H9 (cell line): ENCODE results near the gene FIGNL2. TPM values are rescaled to one million over a fixed set of nuclear protein-coding genes. Genes with fewer than 3 reads are reported as not detected.

ENCODE experiments used
- DNase-seq: peaks from one replicate; pipeline ENCODE4 v3.0.0-alpha.2; 2017
- H2AFZ ChIP-seq: one replicate; pipeline ENCODE4 v1.6.1; 2013; ENCODE audit warnings: mild to moderate bottlenecking, low read length, control low read depth, moderate library complexity
- H2AK5ac ChIP-seq: 2 replicates; pipeline ENCODE4 v1.6.1; 2013; ENCODE audit warnings: low read length, control low read depth, mixed read lengths; ENCODE audit not compliant: insufficient read length
- H2BK120ac ChIP-seq: one replicate; pipeline ENCODE4 v1.6.1; 2013; ENCODE audit warnings: low read depth, mild to moderate bottlenecking, low read length, control low read depth, inconsistent platforms; ENCODE audit not compliant: poor library complexity, severe bottlenecking
- H2BK12ac ChIP-seq: 2 replicates; pipeline ENCODE4 v1.6.1; 2013; ENCODE audit warnings: low read length, control low read depth, mixed read lengths, low read depth; ENCODE audit not compliant: insufficient read length
- H2BK15ac ChIP-seq: 2 replicates; pipeline ENCODE4 v1.6.1; 2013; ENCODE audit warnings: low read depth, low read length, control low read depth
- H2BK20ac ChIP-seq: one replicate; pipeline ENCODE4 v1.6.1; 2013; ENCODE audit warnings: low read depth, mild to moderate bottlenecking, low read length, control low read depth, inconsistent platforms; ENCODE audit not compliant: poor library complexity, severe bottlenecking
- H2BK5ac ChIP-seq: 2 replicates; pipeline ENCODE4 v1.6.1; 2013; ENCODE audit warnings: low read length, control low read depth, mixed read lengths; ENCODE audit not compliant: insufficient read length
- H3K14ac ChIP-seq: 2 replicates; pipeline ENCODE4 v1.6.1; 2013; ENCODE audit warnings: low read length, control low read depth; ENCODE audit not compliant: insufficient read depth
- H3K18ac ChIP-seq: 2 replicates; pipeline ENCODE4 v1.6.1; 2013; ENCODE audit warnings: low read depth, mild to moderate bottlenecking, mixed read lengths, low read length, control low read depth; ENCODE audit not compliant: insufficient read length
- H3K23ac ChIP-seq: 2 replicates; pipeline ENCODE4 v1.6.1; 2013; ENCODE audit warnings: low read length, control low read depth, mixed read lengths, low read depth; ENCODE audit not compliant: insufficient read length
- H3K23me2 ChIP-seq: 2 replicates; pipeline ENCODE4 v1.6.1; 2013; ENCODE audit warnings: low read depth, mild to moderate bottlenecking, mixed read lengths, low read length, control low read depth; ENCODE audit not compliant: insufficient read length, poor library complexity, severe bottlenecking
- H3K27ac ChIP-seq: 2 replicates; pipeline ENCODE4 v1.5.1; 2013; ENCODE audit warnings: low read length, control low read depth, mixed read lengths, low read depth; ENCODE audit not compliant: insufficient read length
- H3K27me3 ChIP-seq: 2 replicates; pipeline ENCODE4 v1.6.1; 2013; ENCODE audit warnings: low read length, control low read depth, inconsistent platforms; ENCODE audit not compliant: insufficient read depth
- H3K4ac ChIP-seq: 2 replicates; pipeline ENCODE4 v1.6.1; 2013; ENCODE audit warnings: low read depth, mild to moderate bottlenecking, control low read depth, inconsistent platforms, low read length, moderate library complexity
- H3K4me1 ChIP-seq: 2 replicates; pipeline ENCODE4 v1.6.1; 2013; ENCODE audit warnings: low read length, control low read depth, inconsistent platforms; ENCODE audit not compliant: insufficient read depth
- H3K4me2 ChIP-seq: 2 replicates; pipeline ENCODE4 v1.6.1; 2013; ENCODE audit warnings: low read length, control low read depth, mixed read lengths; ENCODE audit not compliant: insufficient read length, insufficient read depth
- H3K56ac ChIP-seq: 2 replicates; pipeline ENCODE4 v1.6.1; 2013; ENCODE audit warnings: low read depth, mild to moderate bottlenecking, mixed read lengths, low read length, control low read depth; ENCODE audit not compliant: insufficient read length
- H3K79me1 ChIP-seq: 2 replicates; pipeline ENCODE4 v1.6.1; 2013; ENCODE audit warnings: low read depth, mild to moderate bottlenecking, moderate library complexity, low read length, control low read depth, inconsistent platforms; ENCODE audit not compliant: insufficient read depth, poor library complexity, severe bottlenecking
- H3K79me2 ChIP-seq: 2 replicates; pipeline ENCODE4 v1.6.1; 2013; ENCODE audit warnings: low read length, control low read depth, inconsistent platforms; ENCODE audit not compliant: insufficient read depth
- H3K9ac ChIP-seq: 2 replicates; pipeline ENCODE4 v1.6.1; 2013; ENCODE audit warnings: low read length, control low read depth, mixed read lengths; ENCODE audit not compliant: insufficient read length; ENCODE audit errors: extremely low read depth
- H3K9me3 ChIP-seq: one replicate; pipeline ENCODE4 v1.6.1; 2013; ENCODE audit warnings: low read depth, low read length, inconsistent platforms; ENCODE audit not compliant: control insufficient read depth
- H3T11ph ChIP-seq: one replicate; pipeline ENCODE4 v1.6.1; 2013; ENCODE audit warnings: mild to moderate bottlenecking, low read length, control low read depth, inconsistent platforms
- H4K20me1 ChIP-seq: one replicate; pipeline ENCODE4 v1.6.1; 2013; ENCODE audit not compliant: control insufficient read depth, insufficient read length, insufficient read depth
- H4K5ac ChIP-seq: 2 replicates; pipeline ENCODE4 v1.6.1; 2013; ENCODE audit warnings: low read depth, mild to moderate bottlenecking, mixed read lengths, low read length, control low read depth; ENCODE audit not compliant: insufficient read length
- H4K8ac ChIP-seq: replicated peaks from 2 replicates; pipeline ENCODE4 v1.6.1; 2013; ENCODE audit warnings: low read length, control low read depth, mixed read lengths, low read depth; ENCODE audit not compliant: insufficient read length
- H4K91ac ChIP-seq: 2 replicates; pipeline ENCODE4 v1.6.1; 2013; ENCODE audit warnings: low read depth, mild to moderate bottlenecking, moderate library complexity, mixed read lengths, low read length, control low read depth; ENCODE audit not compliant: insufficient read length
- H3K27ac Mint-ChIP-seq, 3 experiments: 2 replicates in 2 of 3; 3 replicates in 1 of 3; pipeline ENCODE4 v1.8.0; 2020 to 2021; ENCODE audit warnings: mixed read lengths in 3 of 3, mild to moderate bottlenecking in 1 of 3, moderate library complexity in 1 of 3
- H3K27me3 Mint-ChIP-seq: 2 replicates; pipeline ENCODE4 v1.8.0; 2021; ENCODE audit warnings: low read depth, mild to moderate bottlenecking, moderate library complexity, mixed read lengths
- H3K36me3 Mint-ChIP-seq, 3 experiments: 2 replicates in 2 of 3; 3 replicates in 1 of 3; pipeline ENCODE4 v1.8.0; 2020 to 2021; ENCODE audit warnings: low read depth in 3 of 3, mixed read lengths in 3 of 3; ENCODE audit not compliant: insufficient read depth in 1 of 3
- H3K4me1 Mint-ChIP-seq, 2 experiments: 2 replicates each; pipeline ENCODE4 v1.8.0; 2020; ENCODE audit warnings: mixed read lengths in 2 of 2
- H3K4me3 Mint-ChIP-seq, 2 experiments: 2 replicates in 1 of 2; 3 replicates in 1 of 2; pipeline ENCODE4 v1.8.0; 2020 to 2021; ENCODE audit warnings: mild to moderate bottlenecking in 2 of 2, mixed read lengths in 2 of 2, moderate library complexity in 1 of 2
- H3K9me3 Mint-ChIP-seq, 2 experiments: 2 replicates in 1 of 2; 3 replicates in 1 of 2; pipeline ENCODE4 v1.8.0; 2020; ENCODE audit warnings: mild to moderate bottlenecking in 2 of 2, mixed read lengths in 2 of 2, moderate library complexity in 1 of 2
- WGBS: extraction: QIAGEN DNeasy Blood & Tissue Kit; methylation state at CpG from one replicate; pipeline ENCODE4 v1.1.7; 2013; ENCODE audit warnings: missing lambda C conversion rate, low lambda C conversion rate, mixed read lengths; ENCODE audit not compliant: insufficient read length; ENCODE audit errors: extremely low coverage; 5-methylcytosine and 5-hydroxymethylcytosine counted together
- total RNA-seq: library from RNA; stranded (reverse); gene quantifications from 2 replicates; pipeline ENCODE4 v1.2.1, GENCODE V29; 2021
- TF ChIP-seq, protein P1 (sequence below): fragments of 200-600 bp; sonication (generic); conservative IDR thresholded peaks from 3 replicates; pipeline ENCODE4 v1.8.0; 2021; ENCODE audit warnings: antibody characterized with exemption, mild to moderate bottlenecking

Gene FIGNL2
- total RNA-seq, 1 experiment from 2014 or later, result 19.7 TPM

GRCh38 chr12:51823875-51824565, 24.5 kb downstream of the FIGNL2 start:
- Mint-ChIP-seq H3K27me3 (peaks cover 21% of the 10 kb centered on the region), H3K36me3 (peaks cover 0 to 6% (median 3%) of the 10 kb centered on the region in 3 experiments; a peak in 3 of 7 replicates), H3K9me3 (no peaks in the 10 kb centered on the region; a peak in 1 of 5 replicates), H3K4me1 (peaks cover 47 to 59% of the 10 kb centered on the region in 2 experiments), H3K4me3 (no peak overlapping the region), H3K27ac (0 out of 7 replicates have a peak overlapping the region, but pooled peaks of 1 of the 3 experiments have one; percentile 13)
- Histone ChIP-seq H3K14ac (no peak overlapping the region), H2BK20ac (no peak overlapping the region), H4K8ac (no peak overlapping the region), H3T11ph (no peak overlapping the region), H3K27me3 (no peaks in the 10 kb centered on the region; the same call in 1 of the 2 replicates), H2BK15ac (no peak overlapping the region), H4K20me1 (no peaks in the 10 kb centered on the region), H2BK12ac (no peak overlapping the region), H2BK5ac (no peak overlapping the region), H3K23me2 (peaks cover 7% of the 10 kb centered on the region), H3K4ac (no peak overlapping the region), H3K23ac (no peak overlapping the region), H3K56ac (no peak overlapping the region), H4K5ac (no peak overlapping the region), H3K79me2 (no peaks in the 10 kb centered on the region), H2AFZ (no peak overlapping the region), H3K9ac (no peak overlapping the region), H3K18ac (no peak overlapping the region), H4K91ac (no peak overlapping the region), H2BK120ac (no peak overlapping the region), H3K4me1 (peaks cover 9% of the 10 kb centered on the region; the same call in 1 of the 2 replicates), H3K27ac (no peak overlapping the region), H2AK5ac (no peak overlapping the region), H3K79me1 (no peaks in the 10 kb centered on the region), H3K4me2 (no peak overlapping the region), H3K9me3 (no peaks in the 10 kb centered on the region)
- WGBS, result no CpG with 5 or more reads among the region's 6 CpGs
- DNase-seq, result peak; percentile 72
- TF ChIP-seq, protein P1, sequence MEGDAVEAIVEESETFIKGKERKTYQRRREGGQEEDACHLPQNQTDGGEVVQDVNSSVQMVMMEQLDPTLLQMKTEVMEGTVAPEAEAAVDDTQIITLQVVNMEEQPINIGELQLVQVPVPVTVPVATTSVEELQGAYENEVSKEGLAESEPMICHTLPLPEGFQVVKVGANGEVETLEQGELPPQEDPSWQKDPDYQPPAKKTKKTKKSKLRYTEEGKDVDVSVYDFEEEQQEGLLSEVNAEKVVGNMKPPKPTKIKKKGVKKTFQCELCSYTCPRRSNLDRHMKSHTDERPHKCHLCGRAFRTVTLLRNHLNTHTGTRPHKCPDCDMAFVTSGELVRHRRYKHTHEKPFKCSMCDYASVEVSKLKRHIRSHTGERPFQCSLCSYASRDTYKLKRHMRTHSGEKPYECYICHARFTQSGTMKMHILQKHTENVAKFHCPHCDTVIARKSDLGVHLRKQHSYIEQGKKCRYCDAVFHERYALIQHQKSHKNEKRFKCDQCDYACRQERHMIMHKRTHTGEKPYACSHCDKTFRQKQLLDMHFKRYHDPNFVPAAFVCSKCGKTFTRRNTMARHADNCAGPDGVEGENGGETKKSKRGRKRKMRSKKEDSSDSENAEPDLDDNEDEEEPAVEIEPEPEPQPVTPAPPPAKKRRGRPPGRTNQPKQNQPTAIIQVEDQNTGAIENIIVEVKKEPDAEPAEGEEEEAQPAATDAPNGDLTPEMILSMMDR, result peak; percentile 68
